H1 (cell line): Measurements from ENCODE around the gene MTTP. TPM values are rescaled to one million over a fixed set of nuclear protein-coding genes. Genes with fewer than 3 reads are reported as not detected.

Experiments
- CTCF ChIA-PET: fragments of 300-600 bp; sonication (Branson Sonifier 250); formaldehyde crosslinking; loops from one replicate; lab custom pipeline; 2021; ENCODE audit not compliant: partially characterized antibody; lab: Charles Lee
- POLR2A ChIA-PET: fragments of 300-600 bp; sonication (Branson Sonifier 250); formaldehyde crosslinking; loops from one replicate; lab custom pipeline; 2021; ENCODE audit warnings: inconsistent platforms; ENCODE audit not compliant: partially characterized antibody; lab: Charles Lee
- DNase-seq, 2 experiments: peaks; one replicate each; pipeline versions ENCODE4 v3.0.0 to v3.0.0-alpha.2; 2010 to 2022; ENCODE audit warnings: low spot score in 2 of 2, low read depth in 1 of 2, mixed read lengths in 1 of 2
- FAIRE-seq: peaks from 2 replicates; lab custom pipeline; 2011; peaks lifted over from hg19 to GRCh38; lab: Jason Lieb, UNC
- H2AFZ ChIP-seq: 2 replicates; pipeline ENCODE4 v1.8.1; 2012; ENCODE audit warnings: low read length, inconsistent platforms
- H2AK5ac ChIP-seq: 2 replicates; pipeline ENCODE4 v1.6.1; 2013; ENCODE audit warnings: low read depth, low read length
- H2BK120ac ChIP-seq: replicated peaks from 2 replicates; pipeline ENCODE3; 2013; ENCODE audit warnings: low read depth, low read length, inconsistent platforms
- H2BK12ac ChIP-seq: 2 replicates; pipeline ENCODE4 v1.6.1; 2013; ENCODE audit warnings: low read depth, low read length
- H2BK15ac ChIP-seq: 2 replicates; pipeline ENCODE4 v1.6.1; 2013; ENCODE audit warnings: low read length
- H2BK20ac ChIP-seq: 2 replicates; pipeline ENCODE4 v1.6.1; 2013; ENCODE audit warnings: low read length
- H2BK5ac ChIP-seq: 2 replicates; pipeline ENCODE4 v1.6.1; 2013; ENCODE audit warnings: low read depth, low read length
- H3K14ac ChIP-seq: 2 replicates; pipeline ENCODE4 v1.6.1; 2013; ENCODE audit warnings: inconsistent platforms; ENCODE audit not compliant: insufficient read length
- H3K18ac ChIP-seq: 2 replicates; pipeline ENCODE4 v1.6.1; 2013; ENCODE audit warnings: low read length; ENCODE audit errors: extremely low read depth
- H3K23ac ChIP-seq: 2 replicates; pipeline ENCODE4 v1.6.1; 2013; ENCODE audit warnings: inconsistent platforms; ENCODE audit not compliant: insufficient read length
- H3K23me2 ChIP-seq: 2 replicates; pipeline ENCODE4 v1.6.1; 2013; ENCODE audit warnings: low read depth, low read length
- H3K27ac ChIP-seq: 2 replicates; pipeline ENCODE4 v1.6.1; 2011; ENCODE audit warnings: low read depth, low read length, inconsistent platforms
- H3K27me3 ChIP-seq, 4 experiments: replicated peaks in 1 of 4; 1 replicate in 1 of 4; 2 replicates in 3 of 4; pipeline versions ENCODE4 v1.6.1 to v1.8.1; 2011 to 2013; ENCODE audit warnings: low read length in 3 of 4, mild to moderate bottlenecking in 3 of 4, inconsistent platforms in 2 of 4, mixed read lengths in 2 of 4, moderate library complexity in 1 of 4; ENCODE audit not compliant: control insufficient read depth in 3 of 4, insufficient read depth in 3 of 4; ENCODE audit errors: extremely low read depth in 1 of 4
- H3K36me3 ChIP-seq, 4 experiments: 2 replicates each; pipeline versions ENCODE4 v1.6.1 to v1.8.1; 2011 to 2013; ENCODE audit warnings: mild to moderate bottlenecking in 4 of 4, low read length in 3 of 4, moderate library complexity in 2 of 4, control low read depth in 1 of 4, inconsistent platforms in 1 of 4; ENCODE audit not compliant: insufficient read depth in 4 of 4, control insufficient read depth in 2 of 4
- H3K4ac ChIP-seq: replicated peaks from 2 replicates; pipeline ENCODE3; 2013; ENCODE audit warnings: low read length, low read depth, mixed read lengths, inconsistent platforms; ENCODE audit not compliant: insufficient read length
- H3K4me1 ChIP-seq, 4 experiments: replicated peaks in 1 of 4; 1 replicate in 1 of 4; 2 replicates in 3 of 4; pipeline versions ENCODE4 v1.6.1 to v1.8.1; 2011 to 2013; ENCODE audit warnings: low read length in 3 of 4, inconsistent platforms in 2 of 4, mixed read lengths in 1 of 4; ENCODE audit not compliant: insufficient read depth in 4 of 4, control insufficient read depth in 3 of 4
- H3K4me2 ChIP-seq, 2 experiments: 2 replicates each; pipeline versions ENCODE4 v1.6.1 to v1.8.1; 2011 to 2013; ENCODE audit warnings: low read depth in 2 of 2, low read length in 2 of 2, control low read depth in 1 of 2, inconsistent platforms in 1 of 2, mild to moderate bottlenecking in 1 of 2; ENCODE audit not compliant: insufficient read depth in 1 of 2
- H3K4me3 ChIP-seq, 4 experiments: fragments of 200-600, 300-600 bp in 1 of 4; sonication (generic), shearing (Covaris generic), sonication (Bioruptor Twin) in 1 of 4; 2 replicates each; pipeline versions ENCODE4 v1.5.1 to v1.8.1; 2011 to 2016; ENCODE audit warnings: low read length in 4 of 4, low read depth in 3 of 4, control low read depth in 2 of 4, inconsistent platforms in 2 of 4, mild to moderate bottlenecking in 2 of 4, mixed read lengths in 1 of 4, moderate library complexity in 1 of 4; ENCODE audit not compliant: insufficient read depth in 2 of 4; ENCODE audit errors: extremely low read depth in 1 of 4
- H3K56ac ChIP-seq: replicated peaks from 2 replicates; pipeline ENCODE3; 2013; ENCODE audit warnings: low read depth, mild to moderate bottlenecking, mixed read lengths, low read length, inconsistent platforms; ENCODE audit not compliant: insufficient read length
- H3K79me1 ChIP-seq: 2 replicates; pipeline ENCODE4 v1.6.1; 2013; ENCODE audit warnings: low read depth, low read length, control low read depth
- H3K79me2 ChIP-seq, 2 experiments: 2 replicates each; pipeline versions ENCODE4 v1.6.1 to v1.8.1; 2012 to 2013; ENCODE audit warnings: low read length in 2 of 2, mild to moderate bottlenecking in 2 of 2, inconsistent platforms in 1 of 2; ENCODE audit not compliant: insufficient read depth in 2 of 2, control insufficient read depth in 1 of 2
- H3K9ac ChIP-seq, 4 experiments: replicated peaks in 1 of 4; 1 replicate in 1 of 4; 2 replicates in 3 of 4; pipeline versions ENCODE4 v1.6.1 to v1.8.1; 2011 to 2013; ENCODE audit warnings: low read depth in 3 of 4, low read length in 3 of 4, control low read depth in 2 of 4, mild to moderate bottlenecking in 2 of 4, moderate library complexity in 2 of 4, inconsistent platforms in 1 of 4; ENCODE audit errors: extremely low read depth in 1 of 4
- H3K9me3 ChIP-seq, 2 experiments: 2 replicates each; pipeline versions ENCODE4 v1.6.1 to v1.8.1; 2012 to 2013; ENCODE audit warnings: mild to moderate bottlenecking in 2 of 2, moderate library complexity in 2 of 2, control low read depth in 1 of 2, inconsistent platforms in 1 of 2, low read depth in 1 of 2, low read length in 1 of 2, mixed read lengths in 1 of 2; ENCODE audit not compliant: insufficient read depth in 2 of 2
- H4K20me1 ChIP-seq, 2 experiments: replicated peaks in 1 of 2; 2 replicates each; pipeline versions ENCODE3 to v1.8.1; 2011 to 2013; ENCODE audit warnings: inconsistent platforms in 2 of 2, low read length in 2 of 2, mild to moderate bottlenecking in 1 of 2; ENCODE audit not compliant: insufficient read depth in 2 of 2, control insufficient read depth in 1 of 2
- H4K5ac ChIP-seq: 2 replicates; pipeline ENCODE4 v1.6.1; 2013; ENCODE audit warnings: low read length, low read depth, mixed read lengths, inconsistent platforms; ENCODE audit not compliant: insufficient read length
- H4K8ac ChIP-seq: 2 replicates; pipeline ENCODE4 v1.8.0; 2013; ENCODE audit warnings: mild to moderate bottlenecking, moderate library complexity, low read length, inconsistent platforms; ENCODE audit not compliant: insufficient read depth; ENCODE audit errors: extremely low read depth
- H4K91ac ChIP-seq: replicated peaks from 2 replicates; pipeline ENCODE3; 2013; ENCODE audit warnings: low read length, mixed read lengths, inconsistent platforms; ENCODE audit not compliant: insufficient read length
- CTBP2 ChIP-seq: IDR thresholded peaks from 2 replicates; pipeline ENCODE4 v1.7.0; 2011; ENCODE audit warnings: borderline replicate concordance, mild to moderate bottlenecking, moderate library complexity, mixed read lengths, low read length; ENCODE audit not compliant: insufficient read depth, insufficient read length
- GTF2F1 ChIP-seq: IDR thresholded peaks from 2 replicates; pipeline ENCODE4 v1.6.1; 2012; ENCODE audit warnings: low read depth, low read length, improper control_type of control experiment, borderline replicate concordance
- POLR2A ChIP-seq, 2 experiments: IDR thresholded peaks; 1 replicate in 1 of 2; 2 replicates in 1 of 2; pipeline ENCODE4 v1.6.1; 2011; ENCODE audit warnings: low read depth in 2 of 2, low read length in 2 of 2, mild to moderate bottlenecking in 2 of 2; ENCODE audit errors: control extremely low read depth in 1 of 2
- POLR2AphosphoS5 ChIP-seq: IDR thresholded peaks from 2 replicates; pipeline ENCODE4 v1.6.1; 2011; ENCODE audit warnings: low read depth, low read length
- RAD21 ChIP-seq, 2 experiments: IDR thresholded peaks in 1 of 2; conservative IDR thresholded peaks in 1 of 2; 2 replicates each; pipeline ENCODE4 v1.6.1; 2011; ENCODE audit warnings: low read depth in 2 of 2, low read length in 2 of 2, improper control_type of control experiment in 1 of 2, inconsistent platforms in 1 of 2, mild to moderate bottlenecking in 1 of 2, moderate library complexity in 1 of 2
- SP1 ChIP-seq: IDR thresholded peaks from 2 replicates; pipeline ENCODE4 v1.6.1; 2011; ENCODE audit warnings: low read depth, low read length
- WGBS, 2 experiments: shearing (Covaris generic) in 1 of 2; methylation state at CpG; one replicate each; pipeline versions ENCODE4 v1.1.6 to v1.1.7; 2013 to 2015; ENCODE audit warnings: low lambda C conversion rate in 2 of 2, mixed read lengths in 2 of 2, inconsistent platforms in 1 of 2, low coverage in 1 of 2, missing lambda C conversion rate in 1 of 2; ENCODE audit not compliant: insufficient replicate concordance in 2 of 2, insufficient coverage in 1 of 2, insufficient read length in 1 of 2; ENCODE audit errors: extremely low coverage in 1 of 2, missing lambda C conversion rate in 1 of 2; 5-methylcytosine and 5-hydroxymethylcytosine counted together
- polyA plus RNA-seq, 7 experiments: library from polyadenylated mRNA; depleted of rRNA in 3 of 7; stranded (reverse) in 5 of 7; unstranded in 2 of 7; fragments of >200 nt in 5 of 7; fragments of 200-250 nt in 2 of 7; gene quantifications; 1 replicate in 5 of 7; 2 replicates in 1 of 7; 4 replicates in 1 of 7; pipeline versions ENCODE4 v1.2.1 to v1.2.3, GENCODE V29; 2011 to 2013; ENCODE audit warnings: missing spikeins in 2 of 7, mixed read lengths in 2 of 7
- total RNA-seq: library from RNA; stranded (reverse); fragmentation: NEBNext Ultra II Directional; extraction: Animal tissue kit (Norgen Biotek cat#: 25700); gene quantifications from 2 replicates; pipeline ENCODE4 v1.2.1, GENCODE V29; 2021

MTTP gene
- total and polyA plus RNA-seq, 2 of the 8 experiments (the other 6 are each of a cell fraction or from before 2014, with no cell fraction given): 0.12 to 0.26 TPM

DNA sequence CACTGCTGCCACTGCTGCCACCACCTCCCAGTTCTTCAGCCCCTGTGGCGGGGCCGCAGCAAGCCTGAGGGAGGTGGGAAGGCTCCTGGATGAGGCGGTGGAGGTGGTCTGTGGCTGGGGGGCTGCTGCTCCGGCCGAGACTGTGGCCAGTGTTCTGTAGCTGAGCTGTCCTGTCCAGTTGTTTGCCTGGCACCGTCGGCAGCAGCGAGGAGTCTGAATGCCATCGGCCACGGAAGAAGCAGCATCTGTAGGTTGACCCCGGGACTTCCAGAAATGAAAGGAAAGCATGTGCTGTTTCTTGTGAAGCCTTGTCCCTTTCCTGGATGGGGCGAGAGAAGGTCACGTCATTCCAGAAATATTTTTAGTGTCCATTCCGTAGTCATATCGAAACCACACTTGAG is 79.7 kb downstream of the MTTP start:
- Histone ChIP-seq H2AK5ac (no peak overlapping the region), H2BK20ac (no peak overlapping the region)

More for the DNA sequence above, 79.7 kb downstream of the MTTP start:
- H3K23ac ChIP-seq: no peak overlapping the region
- no peaks in the 10 kb centered on the region for H3K27me3 ChIP-seq
- H3K79me1 ChIP-seq: no peaks in the 10 kb centered on the region
- H2AFZ ChIP-seq: no peak overlapping the region
- DNase-seq (no peak), FAIRE-seq (no peak)
- no peak overlapping the region for H2BK5ac ChIP-seq
- no peak overlapping the region for H4K8ac ChIP-seq
- no peak overlapping the region for H3K27ac ChIP-seq
- no peaks in the 10 kb centered on the region for H3K9me3 ChIP-seq
- no peak overlapping the region for H2BK120ac ChIP-seq
- H3K18ac ChIP-seq: no peak overlapping the region
- no peaks in the 10 kb centered on the region for H3K79me2 ChIP-seq
- ChIA-PET POLR2A (no interaction called here), CTCF (no interaction called here)
- 90% methylated on average over 15 of the region's 15 CpGs; no CpG with 5 or more reads in 1 of the 2 experiments for WGBS, 2 experiments
- H4K91ac ChIP-seq: no peak overlapping the region
- H2BK12ac ChIP-seq: no peak overlapping the region
- H3K9ac ChIP-seq: no peak overlapping the region
- no peaks in the 10 kb centered on the region for H3K36me3 ChIP-seq
- no peaks in the 10 kb centered on the region for H4K20me1 ChIP-seq
- H3K23me2 ChIP-seq: no peaks in the 10 kb centered on the region
- no peak overlapping the region; the same call in 1 of the 2 replicates for H2BK15ac ChIP-seq
- no peak overlapping the region for H4K5ac ChIP-seq
- no peaks in the 10 kb centered on the region; a peak in 1 of 7 replicates for H3K4me1 ChIP-seq
- no peak overlapping the region for H3K56ac ChIP-seq
- no peak overlapping the region for H3K4ac ChIP-seq
- no peak overlapping the region for H3K14ac ChIP-seq
- H3K4me3 ChIP-seq: no peak overlapping the region
- TF ChIP-seq RAD21 (IDR thresholded peaks at IDR 0.05 in 1 of 2, conservative IDR thresholded peaks at IDR 0.05 in 1 of 2; ENCODE audit: low read depth in 2 of 2, low read length in 2 of 2): no peak
- TF ChIP-seq POLR2AphosphoS5: no peak
- no peak for TF ChIP-seq GTF2F1
- no peak for TF ChIP-seq POLR2A (IDR thresholded peaks at IDR 0.05; ENCODE audit: control extremely low read depth in 1 of 2, low read depth in 2 of 2, low read length in 2 of 2)
- no peak for TF ChIP-seq SP1
- no peak for TF ChIP-seq CTBP2
- H3K4me2 ChIP-seq: no peak overlapping the region
